ENCODE data around the gene DCP1A.

GRCh38 chr3:53353202-53353601 is 5.9 kb upstream of the DCP1A start:
- no peak for TF ChIP-seq EP300 (IDR thresholded peaks at IDR 0.05)
- no peak for TF ChIP-seq POLR2AphosphoS5 (IDR thresholded peaks at IDR 0.05)
- no peak for TF ChIP-seq CTCF (IDR thresholded peaks at IDR 0.05)

Measured in gastroesophageal sphincter (tissue), 3 donors.